K562 (cell line): Measurements from ENCODE around the gene CMPK1. TPM values are rescaled to one million over a fixed set of nuclear protein-coding genes. Genes with fewer than 3 reads are reported as not detected.

Source experiments
- ATAC-seq: fragments of 200-7000 bp; cut with Tn5 transposase; 3 replicates; pipeline ENCODE4 v1.9.1; 2020; ENCODE audit warnings: moderate library complexity
- BruUV-seq: library from RNA; stranded (reverse); fragments of 400-500 nt; replicated peaks from 2 replicates; lab custom pipeline; 2021; lab: Mats Ljungman, UMichigan
- CTCF ChIA-PET: fragments of 300-600 bp; formaldehyde crosslinking; extraction: SDS; loops from one replicate; lab custom pipeline; 2021; ENCODE audit warnings: low intra/inter-chr PET ratio; lab: Yijun Ruan, JAX
- POLR2A ChIA-PET: fragments of 300-600, 350-650 bp; sonication (Branson Sonifier 250); formaldehyde crosslinking; extraction: SDS; loops from one replicate; lab custom pipeline; 2021; ENCODE audit warnings: antibody characterized with exemption, inconsistent platforms; lab: Yijun Ruan, JAX
- DNase-seq, 4 experiments: peaks; one replicate each; pipeline versions ENCODE4 v3.0.0 to v3.0.0-alpha.2; 2011 to 2018; ENCODE audit warnings: low spot score in 3 of 4, mixed read lengths in 3 of 4; ENCODE audit errors: extremely low read depth in 1 of 4
- FAIRE-seq: peaks from 2 replicates; lab custom pipeline; 2011; peaks lifted over from hg19 to GRCh38; lab: Jason Lieb, UNC
- H2AFZ ChIP-seq: 2 replicates; pipeline ENCODE4 v1.6.0; 2011; ENCODE audit warnings: low read depth, low read length, control low read depth, inconsistent platforms
- H3K27ac ChIP-seq: fragments of 200-600 bp; 3 replicates; pipeline ENCODE4 v1.8.0; 2011; ENCODE audit warnings: low read depth, mild to moderate bottlenecking, control low read depth, inconsistent platforms, low read length, moderate library complexity, mixed read lengths; ENCODE audit errors: extremely low read depth
- H3K27me3 ChIP-seq, 2 experiments: fragments of 300-600 bp in 1 of 2; 2 replicates in 1 of 2; 3 replicates in 1 of 2; pipeline versions ENCODE4 v1.6.0 to v1.8.0; 2011; ENCODE audit warnings: inconsistent platforms in 2 of 2, low read length in 2 of 2, mild to moderate bottlenecking in 1 of 2, mixed read lengths in 1 of 2, moderate library complexity in 1 of 2; ENCODE audit not compliant: control insufficient read depth in 2 of 2, insufficient read depth in 2 of 2
- H3K36me3 ChIP-seq: fragments of 300-600 bp; 3 replicates; pipeline ENCODE4 v1.8.0; 2011; ENCODE audit warnings: mild to moderate bottlenecking, low read length, inconsistent platforms; ENCODE audit not compliant: control insufficient read depth, insufficient read depth
- H3K4me1 ChIP-seq, 2 experiments: fragments of 200-600 bp in 1 of 2; replicated peaks in 1 of 2; 2 replicates in 1 of 2; 3 replicates in 1 of 2; pipeline versions ENCODE4 v1.5.1 to v1.8.0; 2011; ENCODE audit warnings: inconsistent platforms in 2 of 2, low read length in 2 of 2, mild to moderate bottlenecking in 1 of 2, mixed read lengths in 1 of 2, moderate library complexity in 1 of 2; ENCODE audit not compliant: control insufficient read depth in 2 of 2, insufficient read depth in 2 of 2
- H3K4me2 ChIP-seq: 2 replicates; pipeline ENCODE4 v1.6.1; 2011; ENCODE audit warnings: low read length, control low read depth, inconsistent platforms, mixed read lengths; ENCODE audit not compliant: insufficient read depth
- H3K4me3 ChIP-seq: fragments of 200-600 bp; sonication (generic), shearing (Covaris generic); 2 replicates; pipeline ENCODE4 v1.5.1; 2016; ENCODE audit warnings: control low read depth, inconsistent platforms
- H3K79me2 ChIP-seq: fragments of 200-600 bp; 3 replicates; pipeline ENCODE4 v1.8.0; 2011; ENCODE audit warnings: low read length, inconsistent platforms; ENCODE audit not compliant: control insufficient read depth, insufficient read depth
- H3K9ac ChIP-seq, 2 experiments: 2 replicates each; pipeline versions ENCODE4 v1.6.0 to v1.6.1; 2011; ENCODE audit warnings: low read depth in 2 of 2, low read length in 2 of 2, control low read depth in 1 of 2, inconsistent platforms in 1 of 2, mild to moderate bottlenecking in 1 of 2, mixed read lengths in 1 of 2; ENCODE audit not compliant: insufficient read depth in 1 of 2
- H3K9me1 ChIP-seq: one replicate; pipeline ENCODE4 v1.6.0; 2011; ENCODE audit warnings: inconsistent platforms, mild to moderate bottlenecking, low read length, moderate library complexity; ENCODE audit not compliant: control insufficient read depth, insufficient read depth
- H3K9me3 ChIP-seq: replicated peaks from 2 replicates; pipeline ENCODE4 v1.5.1; 2011; ENCODE audit warnings: low read depth, low read length, inconsistent platforms; ENCODE audit not compliant: control insufficient read depth, insufficient read depth
- H4K20me1 ChIP-seq: replicated peaks from 2 replicates; pipeline ENCODE4 v1.6.1; 2011; ENCODE audit warnings: low read length, inconsistent platforms, mixed read lengths; ENCODE audit not compliant: control insufficient read depth, insufficient read depth
- AFF4 ChIP-seq: sonication (generic); formaldehyde crosslinking; IDR thresholded peaks from 2 replicates; pipeline ENCODE4 v1.8.0; 2023; ENCODE audit warnings: mild to moderate bottlenecking, missing genetic modification reagents
- BRD9 ChIP-seq: fragments of 450-650 bp; IDR thresholded peaks from 2 replicates; pipeline ENCODE4 v1.6.1; 2018; ENCODE audit warnings: low read depth; ENCODE audit not compliant: partially characterized antibody
- HDAC6 ChIP-seq: IDR thresholded peaks from 2 replicates; pipeline ENCODE4 v1.6.1; 2012; ENCODE audit warnings: low read depth, mild to moderate bottlenecking, control low read depth, inconsistent platforms, low read length, moderate library complexity
- HES1 ChIP-seq: fragments of 450-650 bp; IDR thresholded peaks from 2 replicates; pipeline ENCODE4 v1.6.1; 2016; ENCODE audit warnings: low read depth, mild to moderate bottlenecking, moderate library complexity
- NFE2L1 ChIP-seq: fragments of 450-650 bp; IDR thresholded peaks from 2 replicates; pipeline ENCODE4 v1.6.1; 2016; ENCODE audit warnings: missing genetic modification characterization, low read depth, mild to moderate bottlenecking, missing compliant biosample characterization, moderate library complexity, borderline replicate concordance
- RBM39 ChIP-seq: fragments of 200-400 bp; formaldehyde crosslinking; optimal IDR thresholded peaks from 2 replicates; pipeline ENCODE3; 2018; ENCODE audit warnings: low read depth, low read length
- RREB1 ChIP-seq: fragments of 250-450 bp; sonication (Bioruptor Pico); IDR thresholded peaks from 2 replicates; pipeline ENCODE4 v1.4.0; 2020
- SNIP1 ChIP-seq: fragments of 450-650 bp; IDR thresholded peaks from 2 replicates; pipeline ENCODE4 v1.7.1; 2017; ENCODE audit warnings: low read depth, mild to moderate bottlenecking
- SRSF1 ChIP-seq: fragments of 200-400 bp; formaldehyde crosslinking; IDR thresholded peaks from 2 replicates; pipeline ENCODE4 v1.6.1; 2017; ENCODE audit warnings: mild to moderate bottlenecking, low read depth, low read length, moderate library complexity
- ZNF449 ChIP-seq: fragments of 250-450 bp; sonication (Bioruptor Pico); IDR thresholded peaks from 2 replicates; pipeline ENCODE4 v1.8.0; 2022; ENCODE audit warnings: moderate library complexity, mild to moderate bottlenecking, inconsistent platforms
- ZNF584 ChIP-seq: fragments of 200-800 bp; sonication (Bioruptor generic); IDR thresholded peaks from 2 replicates; pipeline ENCODE4 v1.6.1; 2016; ENCODE audit warnings: low read depth, mild to moderate bottlenecking, missing genetic modification characterization, missing compliant biosample characterization
- WGBS: fragments of 100-300 bp; shearing (Covaris generic); methylation state at CpG from one replicate; pipeline ENCODE4 v1.1.6; 2016; ENCODE audit warnings: low coverage, mixed read lengths; ENCODE audit not compliant: insufficient coverage; ENCODE audit errors: missing lambda C conversion rate; 5-methylcytosine and 5-hydroxymethylcytosine counted together
- in situ Hi-C: fragments of 300-500 bp; cut with MboI; formaldehyde crosslinking; loops from 4 replicates; pipeline ENCODE4 v1.15.0; 2018; ENCODE audit warnings: inconsistent platforms, mixed read lengths
- intact Hi-C: fragments of 100-400 bp; cut with micrococcal nuclease; formaldehyde crosslinking; loops from 2 replicates; pipeline ENCODE4 v1.14.2; 2022
- polyA plus RNA-seq, 8 experiments: library from polyadenylated mRNA; depleted of rRNA in 4 of 8; stranded (reverse) in 5 of 8; unstranded in 3 of 8; fragments of >200 nt; fragmentation: Nextera tagmentation in 2 of 8; fragmentation: Illumina TruSeq in 1 of 8; extraction: Ambion mirVana in 2 of 8; extraction: Trizol in 1 of 8; gene quantifications; 2 replicates each; pipeline versions ENCODE4 v1.2.1 to v1.2.3, GENCODE V29; 2011 to 2014; ENCODE audit warnings: inconsistent platforms in 1 of 8, missing spikeins in 1 of 8
- total RNA-seq, 7 experiments: library from RNA; depleted of rRNA in 6 of 7; stranded (reverse); fragments of >200 nt in 6 of 7; fragmentation: Illumina TruSeq in 2 of 7; extraction: Trizol in 2 of 7; gene quantifications; 2 replicates each; pipeline versions ENCODE4 v1.2.1 to v1.2.3, GENCODE V29; 2011 to 2021; ENCODE audit warnings: low replicate concordance in 1 of 7

CMPK1 gene
- total and polyA plus RNA-seq, 9 of the 15 experiments (the other 6 are each of a cell fraction or from before 2014, with no cell fraction given): 54.5 to 197 (median 116) TPM

GRCh38 chr1:47380699-47381098 is 47.1 kb downstream of the CMPK1 start:
- Histone ChIP-seq H4K20me1 (no peaks in the 10 kb centered on the region), H3K4me3 (no peak overlapping the region), H3K4me1 (peaks cover 0 to 33% of the 10 kb centered on the region in 2 experiments; a peak in 4 of 5 replicates), H3K79me2 (no peaks in the 10 kb centered on the region; the same call in 2 of the 3 replicates), H3K27ac (no peak overlapping the region), H3K9me1 (no peaks in the 10 kb centered on the region), H2AFZ (no peak overlapping the region), H3K36me3 (peaks cover 61% of the 10 kb centered on the region), H3K4me2 (no peak overlapping the region), H3K9ac (no peak overlapping the region), H3K9me3 (no peaks in the 10 kb centered on the region), H3K27me3 (no peaks in the 10 kb centered on the region)
- in situ Hi-C loops (no loop called here), intact Hi-C loops (no loop called here)
- WGBS: 100% methylated on average over 1 of the region's 5 CpGs
- no peak for DNase-seq
- FAIRE-seq: no peak
- no peak for ATAC-seq
- POLR2A ChIA-PET: no interaction called here
- CTCF ChIA-PET: no interaction called here
- no TSS peak for BruUV-seq
- TF ChIP-seq NFE2L1 (tag) (no peak), ZNF584 (no peak), RREB1 (CRISPR knock-in tag) (no peak), AFF4 (CRISPR knock-in tag) (no peak), BRD9 (no peak), RBM39 (no peak), ZNF449 (CRISPR knock-in tag) (no peak), SNIP1 (no peak), SRSF1 (no peak), HDAC6 (no peak), HES1 (no peak)
